GM19240 (cell line): Measurements from ENCODE around the gene SLBP.

Source experiments
- DNase-seq: peaks from one replicate; pipeline ENCODE4 v3.0.0; 2011; ENCODE audit warnings: low spot score; ENCODE audit not compliant: insufficient read length

Gene SLBP

DNA sequence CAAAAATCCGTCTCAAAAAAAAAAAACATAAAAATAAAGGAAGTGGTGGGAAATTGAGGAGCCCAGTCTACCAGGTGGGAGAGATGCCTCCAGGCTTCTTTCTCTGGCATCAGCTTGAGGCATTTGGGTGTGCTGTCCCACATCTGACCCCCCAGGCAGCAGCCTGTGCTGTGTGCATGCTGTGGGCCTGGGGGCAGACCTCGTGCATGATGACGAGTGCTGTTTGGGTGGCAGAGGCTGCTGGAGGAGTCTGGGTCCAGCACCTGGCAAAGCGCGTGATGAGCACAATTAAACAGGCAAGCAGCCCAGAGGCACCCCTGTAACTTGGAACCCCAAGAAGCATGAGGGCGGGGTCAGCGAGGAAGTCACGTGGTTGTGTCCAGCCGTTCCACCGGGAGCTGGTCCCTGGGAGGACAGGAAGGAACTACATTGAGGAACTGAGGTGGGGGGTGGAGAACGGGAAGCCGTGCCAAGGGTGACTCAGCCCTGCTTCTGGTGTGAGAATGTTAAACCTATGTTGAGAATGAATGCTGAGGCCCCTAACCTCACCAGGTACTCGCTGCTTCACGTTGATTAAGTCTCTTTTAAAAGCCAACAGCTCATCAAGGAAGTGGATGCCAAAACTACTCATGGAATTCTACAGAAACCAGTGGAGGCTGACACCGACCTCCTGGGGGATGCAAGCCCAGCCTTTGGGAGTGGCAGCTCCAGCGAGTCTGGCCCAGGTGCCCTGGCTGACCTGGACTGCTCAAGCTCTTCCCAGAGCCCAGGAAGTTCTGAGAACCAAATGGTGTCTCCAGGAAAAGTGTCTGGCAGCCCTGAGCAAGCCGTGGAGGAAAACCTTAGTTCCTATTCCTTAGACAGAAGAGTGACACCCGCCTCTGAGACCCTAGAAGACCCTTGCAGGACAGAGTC lies 15.3 kb upstream of the SLBP start:
- DNase-seq: no peak

GRCh38 chr4:1726146-1726934 lies 14.2 kb upstream of the SLBP start:
- peak; percentile 72 for DNase-seq

DNA sequence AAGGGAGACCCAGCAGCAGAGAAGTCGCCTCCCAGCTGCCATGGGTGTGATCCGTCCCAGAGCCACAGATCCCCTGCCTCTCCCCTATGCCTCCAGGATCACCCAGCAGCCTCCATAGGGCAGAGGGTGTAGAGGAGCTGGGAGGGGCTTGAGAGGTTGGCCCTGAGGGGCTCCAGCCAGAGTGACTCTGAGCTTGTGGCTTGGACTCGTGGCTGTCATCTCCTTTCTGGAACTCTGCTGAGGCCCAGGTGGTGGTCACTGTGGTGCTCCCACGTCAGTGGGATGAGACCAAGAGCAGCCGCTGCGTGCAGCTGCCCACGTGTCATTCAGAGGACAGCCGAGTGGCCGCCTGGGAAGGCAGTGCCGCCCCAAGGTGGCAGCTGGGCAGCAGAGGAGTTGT lies 13.4 kb upstream of the SLBP start:
- DNase-seq: no peak

DNA sequence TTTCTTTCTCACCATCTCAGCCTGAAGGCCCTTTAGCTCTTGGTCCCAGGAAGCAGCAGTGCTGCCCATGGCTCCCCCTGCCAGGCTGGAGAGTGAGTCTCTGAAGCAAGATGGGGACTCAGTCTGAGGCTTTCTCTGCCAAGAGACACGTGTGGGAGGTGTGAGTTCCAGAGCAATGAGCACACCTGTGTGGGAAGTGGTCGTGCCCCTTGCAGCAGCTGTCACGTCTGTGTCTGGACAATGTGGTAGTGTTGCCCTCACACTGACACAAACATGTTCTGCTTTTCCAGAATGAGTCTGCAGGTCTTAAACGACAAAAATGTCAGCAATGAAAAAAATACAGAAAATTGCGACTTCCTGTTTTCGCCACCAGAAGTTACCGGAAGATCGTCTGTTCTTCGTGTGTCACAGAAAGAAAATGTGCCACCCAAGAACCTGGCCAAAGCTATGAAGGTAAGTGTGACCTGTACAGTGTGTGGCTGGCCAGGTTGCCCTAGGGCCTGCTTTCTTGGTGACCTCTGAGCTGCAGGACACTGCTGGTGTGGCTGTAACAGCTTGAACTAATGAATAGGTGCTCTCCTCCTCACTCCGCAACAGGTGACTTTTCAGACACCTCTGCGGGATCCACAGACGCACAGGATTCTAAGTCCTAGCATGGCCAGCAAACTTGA lies 11.1 kb upstream of the SLBP start:
- no peak for DNase-seq

GRCh38 chr4:1722551-1723118 lies 10.5 kb upstream of the SLBP start:
- DNase-seq: no peak

- no peak for DNase-seq
These were observed 9.8 kb upstream of the SLBP start for GRCh38 chr4:1721666-1722550.

DNA sequence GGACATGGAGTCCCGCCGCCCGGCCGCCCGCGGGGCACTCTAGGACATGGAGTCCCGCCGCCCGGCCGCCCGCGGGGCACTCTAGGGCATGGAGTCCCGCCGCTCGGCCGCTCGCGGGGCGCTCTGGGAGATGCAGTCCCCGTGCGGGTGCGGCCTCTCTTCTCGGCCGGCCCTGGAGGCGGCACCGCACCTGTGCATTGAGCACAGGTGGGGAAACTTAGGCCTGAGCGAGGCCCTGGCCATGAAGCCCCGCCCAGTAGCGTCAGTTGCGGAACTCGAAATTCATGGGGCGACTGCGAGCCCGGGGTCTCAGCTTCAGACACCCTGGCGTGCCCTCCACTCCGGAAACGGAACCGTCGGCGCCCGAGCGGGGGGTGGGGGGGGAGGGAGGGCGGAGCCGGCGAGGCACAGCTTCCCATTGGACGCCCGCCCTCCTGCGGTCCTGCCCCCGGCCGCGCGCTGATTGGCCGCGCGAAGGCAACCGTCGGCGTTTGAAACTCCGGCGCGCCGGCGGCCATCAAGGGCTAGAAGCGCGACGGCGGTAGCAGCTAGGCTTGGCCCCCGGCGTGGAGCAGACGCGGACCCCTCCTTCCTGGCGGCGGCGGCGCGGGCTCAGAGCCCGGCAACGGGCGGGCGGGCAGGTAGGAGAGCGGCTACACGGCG lies 9.0 kb upstream of the SLBP start, which contains the start of the genes TACC3 and TMEM129:
TACC3 (plus strand) TSS at position 519 of the 663 bp plus-strand sequence. CDS start 1,901 bp downstream, outside the sequence.
TMEM129 (minus strand) TSS at position 321 of the 663 bp plus-strand sequence. CDS start 486 bp downstream, outside the sequence.
- peak; percentile 88 for DNase-seq

- DNase-seq: no peak
These were observed 8.3 kb upstream of the SLBP start for GRCh38 chr4:1720163-1720983.

GRCh38 chr4:1718095-1718850 lies 6.2 kb upstream of the SLBP start:
- no peak for DNase-seq

DNA sequence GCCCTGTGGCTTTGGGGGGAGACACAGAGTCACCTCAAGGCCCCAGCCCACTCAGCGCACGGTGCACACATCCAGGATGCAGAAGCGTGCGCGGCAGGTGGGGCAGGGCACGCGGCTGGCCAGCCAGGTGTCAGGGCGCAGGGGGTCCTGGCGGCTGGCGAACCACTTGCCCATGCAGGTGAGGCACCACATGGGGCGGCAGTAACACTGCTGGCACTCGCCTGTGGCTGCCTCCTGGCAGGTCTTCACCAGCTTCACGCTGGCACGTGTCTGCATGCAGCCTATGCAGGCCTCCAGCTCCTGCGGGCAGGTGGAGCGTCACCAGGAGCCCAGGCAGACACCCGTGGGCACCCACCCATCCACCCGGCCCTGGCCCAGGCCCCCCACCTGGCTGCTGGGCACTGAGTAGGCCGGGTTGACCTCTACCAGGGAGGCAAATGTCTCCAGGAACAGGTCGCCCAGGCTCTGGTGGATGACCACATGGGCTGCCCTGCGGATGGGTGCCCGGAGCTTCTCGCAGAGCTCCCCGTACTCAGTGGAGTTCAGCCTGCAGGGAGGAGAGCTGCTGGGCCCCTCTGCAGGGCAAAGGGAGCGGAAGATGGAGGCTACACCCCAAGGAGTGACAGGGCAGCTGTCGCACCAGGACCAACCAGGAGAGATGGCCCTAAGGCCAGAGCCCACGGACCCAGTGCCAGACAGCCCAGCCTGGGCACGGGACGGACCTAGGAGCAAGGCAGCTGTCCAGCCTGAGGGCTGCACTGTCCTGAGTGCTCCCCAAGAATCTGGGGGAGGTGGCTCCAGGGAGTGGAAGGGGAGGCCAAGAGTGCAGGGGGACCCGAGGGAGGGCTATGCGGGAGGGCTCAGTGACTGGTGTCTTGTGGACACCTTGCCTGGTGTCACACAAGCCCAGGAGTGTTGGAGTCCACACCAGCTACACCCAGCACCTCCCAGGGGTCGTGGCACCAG lies 5.3 kb upstream of the SLBP start:
- no peak for DNase-seq

- no peak for DNase-seq
These were observed 4.2 kb upstream of the SLBP start for GRCh38 chr4:1716065-1716945.

- DNase-seq: no peak
These were observed 3.1 kb upstream of the SLBP start for GRCh38 chr4:1715002-1715758.

- DNase-seq: no peak
These were observed 2.3 kb upstream of the SLBP start for GRCh38 chr4:1714303-1715001.

DNA sequence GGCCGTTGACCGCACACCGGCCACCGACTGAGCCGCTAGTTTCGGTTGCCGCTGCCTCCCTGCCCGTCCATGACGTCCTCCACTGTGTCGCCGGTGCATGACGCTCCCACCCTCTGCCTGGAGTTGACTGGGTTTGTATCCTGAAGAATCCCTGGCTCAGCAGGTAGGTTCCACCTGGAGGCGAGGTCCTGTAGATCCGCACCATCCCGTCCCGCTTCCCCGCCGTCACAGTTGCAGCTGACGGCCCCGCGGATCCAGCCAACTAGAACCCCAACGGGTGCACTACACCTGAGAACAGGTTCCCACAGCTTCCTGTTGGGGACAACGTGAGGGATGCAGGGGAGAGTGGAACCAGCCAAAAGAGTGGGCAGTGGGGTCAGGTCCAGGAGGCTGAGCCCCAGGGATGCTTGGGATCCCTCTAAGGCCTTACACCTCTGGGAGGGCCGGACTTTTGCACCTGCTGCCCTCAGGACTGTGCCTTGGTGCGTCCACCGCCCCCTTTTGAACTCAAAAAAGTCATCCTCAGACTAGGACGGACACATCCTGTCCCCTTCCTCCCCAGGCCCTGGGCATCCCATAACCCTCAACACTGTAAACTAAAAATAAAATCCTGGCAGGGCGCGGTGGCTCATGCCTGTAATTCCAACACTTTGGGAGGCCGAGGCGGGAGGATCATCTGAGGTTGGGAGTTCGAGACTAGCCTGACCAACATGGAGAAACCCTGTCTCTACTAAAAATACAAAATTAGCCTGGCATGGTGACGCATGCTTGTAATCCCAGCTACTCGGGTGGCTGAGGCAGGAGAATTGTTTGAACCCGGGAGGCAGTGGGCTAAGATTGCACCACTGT lies 1.1 kb upstream of the SLBP start:
- DNase-seq: no peak
